Bone marrow (tissue), 2 donors: ENCODE data around the gene FHL1.
A peak's percentile ranks its signal among the peaks of the same experiment; 100 is the strongest.

Experiments
- DNase-seq, 2 donors: peaks; one replicate each; lab custom pipeline; 2025; lab: John Stamatoyannopoulos, UW

The FHL1 gene

GRCh38 chrX:136251041-136251991 lies 104.0 kb downstream of the FHL1 start, which contains the start of gene MAP7D3:
Gene MAP7D3 (minus strand): TSS chrX:136251400. CDS start chrX:136251358, 42 bp downstream.
- DNase-seq = peak; percentile 35 to 54

- DNase-seq = no peak
Measured at GRCh38 chrX:136255541-136255940, 108.2 kb downstream of the FHL1 start.

- no peak for DNase-seq
Measured at GRCh38 chrX:136256026-136256425, 108.7 kb downstream of the FHL1 start.

GRCh38 chrX:136258951-136259350 lies 111.6 kb downstream of the FHL1 start:
- no peak for DNase-seq

- DNase-seq = peak in 1 of 2 donors; percentile 50
Measured at GRCh38 chrX:136259543-136259942, 112.2 kb downstream of the FHL1 start.

GRCh38 chrX:136260776-136261175 lies 113.4 kb downstream of the FHL1 start:
- DNase-seq = no peak
